ENCODE data around the gene CMTM3. TPM values are rescaled to one million over a fixed set of nuclear protein-coding genes. Genes with fewer than 3 reads are reported as not detected.

Gene CMTM3
- total and polyA plus RNA-seq, 4 donors: 1.6 to 12.2 (median 4.6) TPM

DNA sequence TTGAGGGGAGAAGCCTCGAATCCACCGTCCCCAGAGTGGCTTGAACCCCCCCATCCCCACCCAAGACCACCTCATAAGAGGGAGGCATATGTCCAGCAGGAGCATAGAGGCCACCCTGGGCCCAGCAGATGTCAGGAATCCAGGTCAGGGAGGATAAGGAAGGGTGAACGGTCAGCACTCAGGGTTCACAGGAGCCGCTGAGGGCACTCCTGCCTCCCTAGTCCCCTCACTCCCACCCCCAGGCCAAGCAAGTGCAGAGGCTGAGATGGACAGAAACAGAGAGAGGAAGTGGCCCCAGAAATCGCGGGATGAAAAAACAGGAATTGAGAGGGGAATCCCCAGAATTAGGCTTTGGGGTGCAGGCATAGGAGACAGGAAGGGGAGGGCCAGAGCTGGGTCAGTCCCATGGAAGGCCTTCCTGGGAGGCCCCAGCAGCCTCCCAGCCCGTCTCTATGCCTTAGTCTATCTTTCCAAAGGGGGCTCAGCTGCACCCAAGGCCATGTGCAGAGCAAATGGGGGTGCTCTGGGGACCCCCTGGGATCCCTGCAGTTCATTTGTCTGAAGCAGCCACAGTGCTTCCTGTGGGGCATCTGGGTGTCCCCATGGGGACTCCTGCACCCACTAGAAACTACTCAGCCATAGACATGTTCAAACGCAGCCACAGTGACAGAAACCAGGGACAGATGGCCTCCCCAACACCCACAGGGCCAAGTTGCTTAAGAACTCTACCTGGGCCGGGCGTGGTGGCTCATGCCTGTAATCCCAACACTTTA, 1.7 kb downstream of the CMTM3 start:
- 71% methylated on average over 10 of the region's 10 CpGs for WGBS
- DNase-seq (ENCODE audit: low spot score): no peak
- H3K36me3 ChIP-seq (ENCODE audit: control insufficient read depth in 4 of 4, insufficient read depth in 3 of 4, low read depth in 1 of 4, low read length in 3 of 4): peaks cover 0 to 5% (median 0%) of the 10 kb centered on the region in 4 donors
- peak overlapping the region in 1 of 3 donors; percentile 70 for H3K4me3 ChIP-seq (ENCODE audit: low read depth in 1 of 3, low read length in 3 of 3)
- H3K4me1 ChIP-seq (ENCODE audit: control insufficient read depth in 4 of 4, insufficient read depth in 4 of 4, low read length in 3 of 4): peaks cover 2 to 19% (median 8%) of the 10 kb centered on the region in 4 donors
- no peaks in the 10 kb centered on the region for H3K9me3 ChIP-seq (ENCODE audit: control insufficient read depth in 4 of 4, low read length in 3 of 4)
- H3K27me3 ChIP-seq (ENCODE audit: control insufficient read depth in 4 of 4, insufficient read depth in 4 of 4, low read length in 3 of 4): no peaks in the 10 kb centered on the region
- peak overlapping the region in 1 of 2 donors; percentile 1 for H3K9ac ChIP-seq (ENCODE audit: low read depth in 1 of 2, low read length in 2 of 2)
- TF ChIP-seq HNF4A (conservative IDR thresholded peaks at IDR 0.05) (no peak), NR2F2 (IDR thresholded peaks at IDR 0.05) (no peak), HNF4G (IDR thresholded peaks at IDR 0.05) (no peak), RAD21 (IDR thresholded peaks at IDR 0.05) (no peak), JUND (IDR thresholded peaks at IDR 0.05) (no peak), FOXA2 (IDR thresholded peaks at IDR 0.05) (no peak), FOXA1 (IDR thresholded peaks at IDR 0.05) (no peak), SP1 (IDR thresholded peaks at IDR 0.05) (no peak), EGR1 (IDR thresholded peaks at IDR 0.05; ENCODE audit: low read depth in 2 of 2) (no peak), YY1 (IDR thresholded peaks at IDR 0.05) (no peak), GABPA (IDR thresholded peaks at IDR 0.05 in 1 of 2, conservative IDR thresholded peaks at IDR 0.05 in 1 of 2) (no peak), RXRA (IDR thresholded peaks at IDR 0.05) (no peak)
- TF ChIP-seq, protein P1, sequence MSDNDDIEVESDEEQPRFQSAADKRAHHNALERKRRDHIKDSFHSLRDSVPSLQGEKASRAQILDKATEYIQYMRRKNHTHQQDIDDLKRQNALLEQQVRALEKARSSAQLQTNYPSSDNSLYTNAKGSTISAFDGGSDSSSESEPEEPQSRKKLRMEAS (IDR thresholded peaks at IDR 0.05): no peak
- TF ChIP-seq, protein P2, sequence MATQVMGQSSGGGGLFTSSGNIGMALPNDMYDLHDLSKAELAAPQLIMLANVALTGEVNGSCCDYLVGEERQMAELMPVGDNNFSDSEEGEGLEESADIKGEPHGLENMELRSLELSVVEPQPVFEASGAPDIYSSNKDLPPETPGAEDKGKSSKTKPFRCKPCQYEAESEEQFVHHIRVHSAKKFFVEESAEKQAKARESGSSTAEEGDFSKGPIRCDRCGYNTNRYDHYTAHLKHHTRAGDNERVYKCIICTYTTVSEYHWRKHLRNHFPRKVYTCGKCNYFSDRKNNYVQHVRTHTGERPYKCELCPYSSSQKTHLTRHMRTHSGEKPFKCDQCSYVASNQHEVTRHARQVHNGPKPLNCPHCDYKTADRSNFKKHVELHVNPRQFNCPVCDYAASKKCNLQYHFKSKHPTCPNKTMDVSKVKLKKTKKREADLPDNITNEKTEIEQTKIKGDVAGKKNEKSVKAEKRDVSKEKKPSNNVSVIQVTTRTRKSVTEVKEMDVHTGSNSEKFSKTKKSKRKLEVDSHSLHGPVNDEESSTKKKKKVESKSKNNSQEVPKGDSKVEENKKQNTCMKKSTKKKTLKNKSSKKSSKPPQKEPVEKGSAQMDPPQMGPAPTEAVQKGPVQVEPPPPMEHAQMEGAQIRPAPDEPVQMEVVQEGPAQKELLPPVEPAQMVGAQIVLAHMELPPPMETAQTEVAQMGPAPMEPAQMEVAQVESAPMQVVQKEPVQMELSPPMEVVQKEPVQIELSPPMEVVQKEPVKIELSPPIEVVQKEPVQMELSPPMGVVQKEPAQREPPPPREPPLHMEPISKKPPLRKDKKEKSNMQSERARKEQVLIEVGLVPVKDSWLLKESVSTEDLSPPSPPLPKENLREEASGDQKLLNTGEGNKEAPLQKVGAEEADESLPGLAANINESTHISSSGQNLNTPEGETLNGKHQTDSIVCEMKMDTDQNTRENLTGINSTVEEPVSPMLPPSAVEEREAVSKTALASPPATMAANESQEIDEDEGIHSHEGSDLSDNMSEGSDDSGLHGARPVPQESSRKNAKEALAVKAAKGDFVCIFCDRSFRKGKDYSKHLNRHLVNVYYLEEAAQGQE (IDR thresholded peaks at IDR 0.05): no peak
- TF ChIP-seq, protein P3, sequence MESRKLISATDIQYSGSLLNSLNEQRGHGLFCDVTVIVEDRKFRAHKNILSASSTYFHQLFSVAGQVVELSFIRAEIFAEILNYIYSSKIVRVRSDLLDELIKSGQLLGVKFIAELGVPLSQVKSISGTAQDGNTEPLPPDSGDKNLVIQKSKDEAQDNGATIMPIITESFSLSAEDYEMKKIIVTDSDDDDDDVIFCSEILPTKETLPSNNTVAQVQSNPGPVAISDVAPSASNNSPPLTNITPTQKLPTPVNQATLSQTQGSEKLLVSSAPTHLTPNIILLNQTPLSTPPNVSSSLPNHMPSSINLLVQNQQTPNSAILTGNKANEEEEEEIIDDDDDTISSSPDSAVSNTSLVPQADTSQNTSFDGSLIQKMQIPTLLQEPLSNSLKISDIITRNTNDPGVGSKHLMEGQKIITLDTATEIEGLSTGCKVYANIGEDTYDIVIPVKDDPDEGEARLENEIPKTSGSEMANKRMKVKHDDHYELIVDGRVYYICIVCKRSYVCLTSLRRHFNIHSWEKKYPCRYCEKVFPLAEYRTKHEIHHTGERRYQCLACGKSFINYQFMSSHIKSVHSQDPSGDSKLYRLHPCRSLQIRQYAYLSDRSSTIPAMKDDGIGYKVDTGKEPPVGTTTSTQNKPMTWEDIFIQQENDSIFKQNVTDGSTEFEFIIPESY (IDR thresholded peaks at IDR 0.05): no peak
- TF ChIP-seq, protein P4, sequence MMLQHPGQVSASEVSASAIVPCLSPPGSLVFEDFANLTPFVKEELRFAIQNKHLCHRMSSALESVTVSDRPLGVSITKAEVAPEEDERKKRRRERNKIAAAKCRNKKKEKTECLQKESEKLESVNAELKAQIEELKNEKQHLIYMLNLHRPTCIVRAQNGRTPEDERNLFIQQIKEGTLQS (IDR thresholded peaks at IDR 0.05): no peak
- H3K27ac ChIP-seq (ENCODE audit: low read depth in 1 of 2, low read length in 2 of 2): peak overlapping the region in 1 of 2 donors; percentile 39

Data from liver (tissue), 9 donors.